ENCODE measurements around the gene BCHE.

BCHE gene

DNA sequence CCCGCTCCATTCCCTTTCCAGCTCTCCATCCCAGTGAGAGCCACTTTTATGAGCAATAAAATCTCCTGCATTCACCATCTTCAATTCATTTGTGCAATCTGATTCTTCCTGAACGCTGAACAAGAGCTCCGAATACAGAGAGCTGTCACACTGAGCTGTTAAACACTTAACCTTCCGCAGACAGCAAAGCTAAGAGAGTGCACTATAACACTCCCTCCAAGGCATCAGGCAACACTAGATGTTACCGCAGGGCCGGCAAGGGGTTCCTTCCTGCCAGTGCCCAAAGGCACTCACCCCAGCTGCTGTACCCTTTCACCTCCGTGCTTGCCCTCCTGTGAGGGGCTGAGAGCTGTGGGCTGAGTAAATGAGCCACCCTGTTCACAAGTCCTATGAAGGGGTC lies 85.6 kb downstream of the BCHE start:
- DNase-seq (ENCODE audit: low read depth in 2 of 2), result no peak

GRCh38 chr3:165749821-165750220 lies 87.4 kb downstream of the BCHE start:
- no peak for DNase-seq (ENCODE audit: low read depth in 2 of 2)

- DNase-seq (ENCODE audit: low read depth in 2 of 2), result no peak
These were observed 88.0 kb downstream of the BCHE start for GRCh38 chr3:165749241-165749640.

- DNase-seq (ENCODE audit: low read depth in 2 of 2), result no peak
These were observed 89.1 kb downstream of the BCHE start for GRCh38 chr3:165748094-165748493.

- DNase-seq (ENCODE audit: low read depth in 2 of 2), result no peak
These were observed 90.3 kb downstream of the BCHE start for GRCh38 chr3:165746874-165747273.

GRCh38 chr3:165744025-165744424 lies 93.2 kb downstream of the BCHE start:
- no peak for DNase-seq (ENCODE audit: low read depth in 2 of 2)

- no peak for DNase-seq (ENCODE audit: low read depth in 2 of 2)
These were observed 94.9 kb downstream of the BCHE start for GRCh38 chr3:165742351-165742750.

- DNase-seq (ENCODE audit: low read depth in 2 of 2), result no peak
These were observed 107.5 kb downstream of the BCHE start for GRCh38 chr3:165729756-165730155.

DNA sequence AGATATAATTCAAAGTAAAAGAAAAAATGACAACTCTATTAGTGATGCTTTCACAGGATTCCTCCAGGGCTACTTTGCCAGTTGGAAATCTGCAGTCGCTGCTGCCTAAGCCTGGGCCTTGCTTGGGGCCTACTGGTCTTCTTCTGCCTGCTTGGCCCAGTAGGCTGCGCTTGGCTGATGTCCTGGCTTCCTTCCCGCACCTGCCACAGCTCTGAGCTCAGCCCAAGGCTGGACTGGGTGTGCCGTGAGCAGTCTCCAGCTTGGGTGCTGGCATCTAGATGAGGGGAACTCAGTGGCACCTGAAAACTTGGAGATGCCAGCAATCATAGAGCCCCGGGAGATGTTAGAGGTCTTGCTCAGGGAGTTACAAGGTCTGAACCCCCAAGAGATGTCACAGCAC lies 108.3 kb downstream of the BCHE start:
- DNase-seq (ENCODE audit: low read depth in 2 of 2), result no peak

GRCh38 chr3:165725296-165725695 lies 111.9 kb downstream of the BCHE start:
- no peak for DNase-seq (ENCODE audit: low read depth in 2 of 2)

Data from stimulated activated CD4-positive, alpha-beta T cell treated with anti-CD3 and anti-CD28 coated beads, Interleukin-1b, Interleukin-23, amount 100 ng/mL, for 4 hours (primary cell).